Brain microvascular endothelial cell (primary cell): Measurements from ENCODE around the gene STOX2.

Source experiments
- DNase-seq: peaks from one replicate; pipeline ENCODE4 v3.0.0-alpha.2; 2020
- H3K27ac ChIP-seq: fragments of 250-450 bp; sonication (Bioruptor Pico); 2 replicates; pipeline ENCODE4 v1.5.1; 2020; ENCODE audit warnings: mild to moderate bottlenecking, moderate library complexity
- H3K27me3 ChIP-seq: fragments of 250-450 bp; sonication (Bioruptor Pico); replicated peaks from 2 replicates; pipeline ENCODE4 v1.5.1; 2020; ENCODE audit warnings: mild to moderate bottlenecking
- H3K36me3 ChIP-seq: fragments of 250-450 bp; sonication (Bioruptor Pico); replicated peaks from 2 replicates; pipeline ENCODE4 v1.5.1; 2020; ENCODE audit warnings: mild to moderate bottlenecking
- H3K4me3 ChIP-seq: 2 replicates; pipeline ENCODE4 v1.5.1; 2011; ENCODE audit warnings: low read depth, mild to moderate bottlenecking, control low read depth, low read length, moderate library complexity
- in situ Hi-C: cut with HindIII; loops from 2 replicates; pipeline ENCODE4 v1.10.0; 2017; ENCODE audit warnings: low sequenced_read_pairs, low pct_ligation_motif_present
- TF ChIP-seq, protein P1 (sequence below): IDR thresholded peaks from 2 replicates; pipeline ENCODE4 v1.5.1; 2011; ENCODE audit warnings: low read depth, mild to moderate bottlenecking, moderate library complexity, low read length, control low read depth, inconsistent platforms; ENCODE audit errors: missing control alignments

Gene STOX2

DNA sequence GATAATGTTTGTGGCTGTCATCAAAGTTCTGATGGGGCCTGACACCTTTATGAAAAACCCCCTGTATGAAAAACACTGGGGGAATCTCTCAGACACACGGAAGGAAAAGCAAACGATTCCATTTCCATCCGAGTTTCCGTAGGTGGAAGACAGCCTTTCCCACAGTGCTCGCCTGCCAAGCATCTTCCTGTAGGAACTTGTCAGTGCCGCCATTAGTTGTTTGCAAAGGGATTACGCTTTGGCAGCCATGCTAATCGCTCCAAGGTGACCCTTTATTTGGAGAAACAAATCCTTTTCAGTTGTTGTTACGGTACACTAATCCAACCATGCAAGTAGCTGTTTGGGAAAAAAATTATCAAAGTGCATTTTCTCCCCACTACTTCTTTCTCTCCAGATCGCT, 44.4 kb upstream of the STOX2 start:
- Histone ChIP-seq H3K27me3 (peaks cover 2% of the 10 kb centered on the region), H3K36me3 (no peaks in the 10 kb centered on the region), H3K4me3 (no peak overlapping the region), H3K27ac (no peak overlapping the region)
- TF ChIP-seq, protein P1, sequence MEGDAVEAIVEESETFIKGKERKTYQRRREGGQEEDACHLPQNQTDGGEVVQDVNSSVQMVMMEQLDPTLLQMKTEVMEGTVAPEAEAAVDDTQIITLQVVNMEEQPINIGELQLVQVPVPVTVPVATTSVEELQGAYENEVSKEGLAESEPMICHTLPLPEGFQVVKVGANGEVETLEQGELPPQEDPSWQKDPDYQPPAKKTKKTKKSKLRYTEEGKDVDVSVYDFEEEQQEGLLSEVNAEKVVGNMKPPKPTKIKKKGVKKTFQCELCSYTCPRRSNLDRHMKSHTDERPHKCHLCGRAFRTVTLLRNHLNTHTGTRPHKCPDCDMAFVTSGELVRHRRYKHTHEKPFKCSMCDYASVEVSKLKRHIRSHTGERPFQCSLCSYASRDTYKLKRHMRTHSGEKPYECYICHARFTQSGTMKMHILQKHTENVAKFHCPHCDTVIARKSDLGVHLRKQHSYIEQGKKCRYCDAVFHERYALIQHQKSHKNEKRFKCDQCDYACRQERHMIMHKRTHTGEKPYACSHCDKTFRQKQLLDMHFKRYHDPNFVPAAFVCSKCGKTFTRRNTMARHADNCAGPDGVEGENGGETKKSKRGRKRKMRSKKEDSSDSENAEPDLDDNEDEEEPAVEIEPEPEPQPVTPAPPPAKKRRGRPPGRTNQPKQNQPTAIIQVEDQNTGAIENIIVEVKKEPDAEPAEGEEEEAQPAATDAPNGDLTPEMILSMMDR, result no peak
- in situ Hi-C loops, result no loop called here
- no peak for DNase-seq

DNA sequence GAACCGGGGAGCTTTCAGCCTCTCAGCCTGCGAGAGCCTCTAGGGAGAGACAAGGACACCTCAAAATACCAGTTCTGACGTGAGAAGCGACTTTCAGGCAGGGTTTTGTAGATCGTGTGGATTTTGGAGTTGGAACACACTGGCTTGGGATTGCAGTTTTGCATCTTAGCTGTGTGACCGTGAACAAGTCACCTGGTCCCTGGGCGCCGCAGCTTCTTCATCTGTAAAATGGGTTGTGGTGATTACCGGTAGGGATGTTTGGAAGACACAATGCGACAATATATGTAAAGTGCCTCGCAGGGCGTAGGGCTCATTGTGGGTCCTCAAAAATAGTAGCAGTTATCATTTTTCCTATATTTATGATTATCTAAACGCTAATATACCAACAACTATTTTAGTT, 43.7 kb upstream of the STOX2 start:
- TF ChIP-seq, protein P1, result no peak
- Histone ChIP-seq H3K36me3 (no peaks in the 10 kb centered on the region), H3K27ac (no peak overlapping the region), H3K4me3 (no peak overlapping the region), H3K27me3 (peaks cover 2% of the 10 kb centered on the region)
- no peak for DNase-seq
- in situ Hi-C loops, result no loop called here

DNA sequence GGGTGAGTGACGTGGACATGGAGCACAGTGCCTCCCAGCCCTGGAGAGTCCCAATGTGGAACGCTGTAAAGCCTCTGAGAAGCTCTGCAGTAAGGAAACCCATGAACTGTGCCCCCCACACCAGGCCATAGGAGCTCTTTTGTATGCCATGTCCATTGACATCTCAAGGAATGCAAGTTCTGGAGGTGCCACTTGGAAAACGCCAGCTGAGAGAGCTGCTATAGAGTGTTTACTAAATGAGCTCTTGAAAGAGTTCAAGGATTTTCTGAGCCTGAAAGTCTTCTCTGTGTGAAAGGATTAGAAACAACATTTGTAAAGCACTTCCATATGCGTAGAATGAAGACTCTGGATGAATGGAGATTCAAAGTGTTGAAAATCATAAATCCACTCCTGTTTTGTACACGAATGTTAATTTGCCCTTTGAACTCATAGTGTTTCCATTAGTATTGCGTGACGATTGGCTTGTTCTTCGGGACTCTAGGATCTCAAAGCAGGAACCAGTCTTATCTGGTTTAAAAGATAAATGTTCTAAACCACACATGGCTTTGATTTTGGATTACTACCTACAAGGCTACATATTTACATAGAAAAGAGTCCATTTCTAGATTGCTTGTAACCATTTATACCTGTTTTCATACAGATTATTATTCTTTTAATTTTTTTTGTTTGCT, 41.8 kb upstream of the STOX2 start:
- TF ChIP-seq, protein P1, result no peak
- DNase-seq, result no peak
- Histone ChIP-seq H3K27ac (no peak overlapping the region), H3K27me3 (peaks cover 2% of the 10 kb centered on the region), H3K36me3 (no peaks in the 10 kb centered on the region), H3K4me3 (no peak overlapping the region)
- in situ Hi-C loops, result no loop called here

DNA sequence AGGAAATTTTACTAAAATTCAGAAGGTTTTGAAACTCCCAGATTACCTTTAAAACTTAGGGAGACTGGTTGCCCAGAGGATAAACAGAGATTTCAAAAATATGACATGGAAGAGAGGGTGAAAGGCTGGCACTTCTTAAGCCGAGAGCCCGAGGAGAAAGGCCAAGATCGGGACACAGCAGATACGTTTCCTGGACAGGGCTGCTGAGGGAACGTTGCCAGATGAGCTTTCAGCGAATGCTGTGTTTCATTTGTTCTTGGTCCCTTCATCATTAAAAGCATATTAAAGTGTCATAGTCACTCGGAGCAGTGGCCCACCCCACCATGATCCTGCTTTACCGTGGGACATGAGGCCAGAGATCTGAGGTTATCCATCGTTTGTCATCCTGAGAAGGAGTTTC, 37.9 kb upstream of the STOX2 start:
- H3K27me3 ChIP-seq, result no peaks in the 10 kb centered on the region
- TF ChIP-seq, protein P1, result no peak
- no peak overlapping the region for H3K4me3 ChIP-seq
- no peaks in the 10 kb centered on the region for H3K36me3 ChIP-seq
- in situ Hi-C loops, result no loop called here
- no peak overlapping the region for H3K27ac ChIP-seq
- no peak for DNase-seq

DNA sequence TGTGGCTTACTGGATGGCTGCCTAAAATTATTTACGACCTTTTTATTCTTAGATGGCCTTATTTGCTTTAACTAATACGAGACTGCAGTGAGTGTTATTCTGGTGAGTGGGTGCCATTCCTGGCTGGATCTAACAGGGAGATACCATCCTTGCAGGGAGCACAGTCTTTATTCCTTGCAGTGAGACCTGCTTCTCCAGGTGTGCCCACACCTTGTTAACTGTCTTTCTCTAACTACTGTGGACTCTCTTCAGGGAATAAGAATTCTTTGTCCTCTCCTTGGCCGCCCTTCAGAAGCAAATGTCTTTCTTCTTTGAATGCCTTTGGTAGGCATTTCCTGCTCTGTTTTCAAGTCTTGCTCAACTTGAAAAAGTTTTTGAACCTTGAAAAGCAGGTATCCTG, 34.1 kb upstream of the STOX2 start:
- TF ChIP-seq, protein P1, result no peak
- Histone ChIP-seq H3K27ac (no peak overlapping the region), H3K4me3 (no peak overlapping the region), H3K36me3 (no peaks in the 10 kb centered on the region), H3K27me3 (no peaks in the 10 kb centered on the region)
- in situ Hi-C loops, result no loop called here
- no peak for DNase-seq

DNA sequence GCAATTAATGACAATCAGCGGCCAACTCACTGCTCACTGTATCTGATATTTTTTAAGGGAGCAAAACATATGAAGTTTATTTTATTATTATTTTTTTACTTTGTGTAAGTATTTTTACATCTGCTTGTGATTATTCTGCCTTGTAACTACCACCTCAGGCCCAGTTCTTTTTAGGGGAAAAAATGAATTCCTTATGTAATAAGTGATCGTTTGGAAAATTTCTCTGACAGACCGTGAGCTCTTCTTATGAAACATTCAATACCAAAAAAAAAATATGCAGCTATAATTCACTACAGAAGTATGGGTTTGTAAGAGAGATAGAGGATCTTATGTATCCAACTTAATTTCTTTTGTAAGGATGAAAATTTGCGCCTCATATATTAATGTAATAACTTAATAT, 33.5 kb upstream of the STOX2 start:
- H3K4me3 ChIP-seq, result no peak overlapping the region
- no peak overlapping the region for H3K27ac ChIP-seq
- in situ Hi-C loops, result no loop called here
- no peaks in the 10 kb centered on the region for H3K27me3 ChIP-seq
- DNase-seq, result no peak
- TF ChIP-seq, protein P1, result no peak
- H3K36me3 ChIP-seq, result no peaks in the 10 kb centered on the region
